Measurements from ENCODE around the gene KCNQ1.

GRCh38 chr11:2540223-2540991 lies 95.6 kb downstream of the KCNQ1 start:
- TF ChIP-seq CTCF (IDR thresholded peaks at IDR 0.05) (no peak), POLR2A (IDR thresholded peaks at IDR 0.05) (no peak)

Measured in body of pancreas (tissue), 4 donors.